NCI-H510A treated with DMSO at 0.1 percent for 48 hours (cell line): ENCODE data around the gene CTSE.

Source experiments
- DNase-seq: peaks from one replicate; lab custom pipeline; 2025; lab: John Stamatoyannopoulos, UW

CTSE gene

DNA sequence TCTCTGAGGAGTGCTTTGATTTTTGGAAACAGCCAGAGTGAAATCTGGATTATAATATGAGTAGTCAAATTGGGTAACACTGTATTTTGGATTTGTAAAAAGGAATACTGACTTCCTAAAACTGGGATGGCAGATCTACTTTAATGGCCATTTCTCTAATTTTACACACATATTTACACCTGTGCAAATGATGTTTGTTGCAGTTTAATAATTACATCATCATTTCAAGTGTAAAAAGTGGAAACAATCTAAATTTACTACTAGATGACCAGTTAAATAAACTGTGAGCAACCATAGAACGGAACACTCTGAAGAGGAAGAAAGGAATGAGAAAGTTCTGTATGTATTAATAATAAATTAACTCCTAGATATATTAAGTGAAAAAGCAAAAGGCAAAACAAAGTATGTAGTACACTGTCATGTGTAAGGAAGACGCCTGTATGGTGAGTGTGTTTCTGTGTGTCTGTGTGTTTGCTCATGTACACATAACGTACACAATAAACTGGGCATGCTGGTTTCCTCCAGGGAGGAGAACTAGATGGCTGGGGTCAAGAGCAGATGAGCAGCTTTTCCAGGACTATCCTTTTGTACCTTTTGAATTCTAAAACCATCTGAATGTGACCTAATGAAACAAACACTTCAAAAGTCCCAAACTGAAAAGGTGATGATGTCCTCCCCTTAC, 26.4 kb upstream of the CTSE start:
- DNase-seq, result no peak

DNA sequence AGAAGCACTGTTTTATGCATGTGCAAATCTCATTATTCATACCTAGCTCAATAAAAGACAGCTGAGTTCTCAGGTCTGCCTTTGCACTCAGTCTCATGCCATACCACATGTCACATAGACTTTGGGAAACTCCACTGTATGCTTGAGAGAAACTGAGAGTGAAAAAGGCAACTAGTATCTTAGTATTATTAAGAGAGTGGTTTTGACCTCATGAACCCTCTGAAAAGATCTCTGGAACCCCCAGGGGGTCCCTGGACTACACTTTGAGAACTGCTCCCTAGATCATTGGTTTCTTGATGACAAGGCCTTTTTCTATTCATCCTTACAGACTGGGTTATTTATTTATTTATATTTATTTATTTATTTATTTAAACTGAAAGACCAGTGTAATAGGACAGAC, 25.6 kb upstream of the CTSE start:
- no peak for DNase-seq

DNA sequence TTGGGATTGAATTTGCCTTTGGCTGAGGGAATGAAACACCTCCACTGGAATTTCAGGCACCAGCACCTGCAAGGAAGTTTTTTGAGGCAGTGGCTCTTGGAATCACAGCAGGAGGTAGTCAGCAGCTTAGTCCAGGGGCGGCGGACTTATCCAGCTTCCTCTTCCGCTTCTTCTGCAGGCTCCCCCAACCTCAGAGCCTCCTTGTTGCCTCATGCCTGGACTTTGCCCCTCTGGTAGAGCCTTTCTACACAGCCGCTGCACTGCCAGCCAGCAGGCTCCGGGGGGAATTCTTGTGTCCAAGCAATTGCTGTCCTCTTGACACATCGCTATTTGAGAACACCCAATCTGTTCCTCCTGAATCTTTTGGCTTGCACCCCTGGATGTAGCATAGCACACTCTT, 24.9 kb upstream of the CTSE start:
- no peak for DNase-seq

DNA sequence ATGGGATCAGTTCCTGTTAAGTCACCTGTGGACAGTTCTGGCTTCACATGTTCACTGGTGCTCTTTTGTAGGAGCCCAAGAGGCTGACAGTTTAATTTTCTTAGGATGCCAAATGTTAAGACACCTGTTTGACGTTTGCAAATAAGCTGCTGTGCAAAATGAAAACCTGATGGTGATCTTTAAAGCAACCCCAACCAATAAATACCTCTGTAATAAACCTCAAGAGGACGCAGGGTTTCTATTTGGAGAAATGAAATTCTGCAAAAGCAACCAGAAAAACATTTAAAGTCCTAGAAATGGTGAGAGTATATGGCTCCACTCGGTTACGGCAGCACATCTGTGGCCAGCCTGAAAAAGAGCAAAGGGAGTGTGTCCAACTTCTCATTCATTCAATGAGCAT, 23.6 kb upstream of the CTSE start:
- no peak for DNase-seq

DNA sequence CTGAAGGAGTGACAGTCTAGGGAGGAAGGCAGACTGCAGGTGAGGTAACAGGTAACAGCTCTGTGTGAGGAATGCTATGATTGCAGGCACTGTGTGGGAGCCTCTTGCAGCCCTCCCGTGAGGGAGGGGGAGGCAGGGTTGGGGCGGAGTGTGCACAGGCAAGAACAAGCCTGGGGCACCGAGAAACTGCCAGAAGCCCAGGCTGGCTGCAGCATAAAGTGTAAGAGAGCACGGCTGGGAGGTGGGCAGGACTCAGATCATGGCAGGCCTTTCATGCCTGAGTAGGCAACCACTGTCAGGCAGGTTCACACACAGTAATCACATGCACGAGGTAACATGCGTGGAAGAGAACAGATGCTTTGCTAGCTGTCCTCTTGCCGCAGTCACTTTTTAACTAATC, 17.9 kb upstream of the CTSE start:
- DNase-seq, result peak; percentile 66

DNA sequence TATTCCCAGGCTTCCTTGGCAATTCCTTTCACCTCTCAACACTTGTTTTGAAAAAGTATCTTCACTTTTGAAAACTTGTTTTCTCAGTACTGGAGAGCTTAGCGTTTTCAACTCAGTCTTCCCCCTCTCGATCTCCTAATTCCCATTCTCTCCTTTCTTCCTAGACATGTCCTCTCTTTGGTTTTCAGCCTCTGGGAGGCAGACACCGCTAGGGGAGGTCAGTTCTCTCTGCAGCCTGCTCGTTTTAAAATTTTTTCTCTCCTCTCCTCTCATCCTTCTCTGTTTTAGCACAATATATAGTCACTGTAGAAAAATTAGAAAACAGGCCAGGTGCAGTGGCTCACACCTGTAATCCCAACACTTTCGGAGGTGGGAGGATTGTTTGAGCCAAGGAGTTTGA, 16.6 kb upstream of the CTSE start:
- DNase-seq, result no peak

DNA sequence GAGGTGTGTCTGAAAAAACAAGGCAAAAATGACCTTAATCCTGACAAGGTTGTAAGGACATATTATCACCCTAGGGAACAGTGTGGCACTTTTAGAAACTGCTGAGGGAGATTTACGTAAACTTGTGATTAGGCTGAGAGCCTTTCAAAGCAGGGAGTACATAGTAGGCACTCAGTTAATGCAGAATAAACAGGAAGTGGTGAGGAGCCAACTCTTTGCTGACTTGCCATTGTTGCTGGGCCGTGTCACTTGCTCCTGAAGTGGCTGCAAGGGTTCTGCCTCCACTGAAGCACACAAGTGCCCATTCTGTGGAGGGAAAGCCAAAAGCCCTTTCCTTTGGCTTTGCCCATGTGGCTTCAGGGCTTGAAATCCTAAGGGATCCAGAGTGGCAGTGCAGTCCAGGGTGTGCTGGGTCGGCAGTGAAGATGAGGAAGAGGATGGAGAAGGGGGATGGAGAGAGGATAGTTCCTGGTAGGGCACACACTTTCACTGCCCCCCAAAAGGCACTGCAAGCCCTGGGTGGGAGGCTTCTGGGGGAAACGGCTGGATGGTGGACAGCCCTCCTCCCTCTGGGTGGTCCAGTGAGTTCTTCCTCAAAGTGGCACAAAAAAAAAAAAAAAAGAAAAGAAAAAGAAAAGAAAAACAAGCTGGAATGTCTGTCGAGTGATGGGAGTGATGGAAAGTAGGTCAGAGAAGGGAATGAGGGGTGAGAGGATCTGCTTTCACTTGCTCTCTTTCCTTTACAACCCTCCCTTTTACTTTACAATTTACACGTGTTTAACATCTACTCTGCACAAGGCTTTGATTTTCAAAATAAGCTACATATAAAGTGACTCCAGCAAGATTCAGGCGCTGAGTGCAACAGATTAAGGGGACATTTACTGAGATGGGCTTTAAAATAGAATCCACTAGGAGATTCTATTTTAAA, 15.6 kb upstream of the CTSE start:
- DNase-seq, result no peak

DNA sequence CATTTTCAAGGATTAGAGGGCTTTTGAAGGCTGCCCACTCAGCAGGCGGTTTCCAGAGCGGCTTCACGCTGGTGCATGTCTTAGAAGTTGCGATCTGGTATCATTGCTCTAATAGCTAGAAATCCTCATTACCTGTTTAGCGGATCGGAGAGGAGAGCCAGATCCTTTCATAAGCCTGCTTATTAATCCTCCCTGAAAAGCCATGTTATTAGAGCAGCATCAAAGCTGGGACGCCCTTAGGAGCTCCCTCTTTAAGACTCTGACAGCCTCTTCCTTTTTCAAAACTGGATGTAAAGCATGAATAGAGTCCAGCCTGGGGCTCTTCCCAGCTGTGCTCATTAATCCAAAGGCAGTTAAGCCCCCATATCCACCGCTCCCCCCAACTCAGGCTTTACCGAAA, 13.9 kb upstream of the CTSE start:
- peak; percentile 28 for DNase-seq

DNA sequence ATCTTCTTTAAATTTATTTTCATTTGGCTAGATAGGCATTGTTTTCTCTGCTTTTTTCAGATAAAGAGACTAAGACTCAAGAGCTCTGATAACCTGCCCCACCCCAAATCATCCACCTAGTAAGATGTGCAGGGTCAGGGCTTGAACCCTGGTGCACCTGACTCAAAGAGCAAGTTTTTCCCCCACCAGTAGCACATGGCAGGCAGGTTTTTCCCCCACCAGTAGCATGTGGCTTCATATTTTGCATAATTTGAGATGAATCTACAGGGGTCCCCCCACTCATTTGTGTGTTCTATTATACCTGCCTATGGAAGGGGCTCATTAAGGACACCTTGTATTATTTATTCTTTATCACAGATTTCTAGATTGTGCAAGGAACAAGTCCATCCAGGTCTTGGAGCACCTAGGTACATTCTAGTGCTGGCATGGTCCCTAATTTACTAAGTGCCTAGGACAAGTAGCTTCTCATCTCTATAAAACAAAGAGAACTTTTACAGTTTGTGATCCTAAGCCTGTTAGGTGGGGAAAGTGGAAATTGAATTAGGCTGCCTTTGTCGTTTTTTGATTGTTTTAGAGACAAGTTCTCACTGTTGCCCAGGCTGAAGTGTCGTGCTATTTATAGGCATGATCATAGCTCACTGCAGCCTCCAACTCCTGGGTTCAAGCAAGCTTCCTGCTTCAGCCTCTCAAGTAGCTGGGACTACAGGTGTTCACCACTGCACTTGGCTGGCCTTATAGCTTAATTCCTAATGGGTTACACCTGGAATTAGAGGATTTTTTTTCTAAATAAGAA, 13.2 kb upstream of the CTSE start:
- peak; percentile 45 for DNase-seq

DNA sequence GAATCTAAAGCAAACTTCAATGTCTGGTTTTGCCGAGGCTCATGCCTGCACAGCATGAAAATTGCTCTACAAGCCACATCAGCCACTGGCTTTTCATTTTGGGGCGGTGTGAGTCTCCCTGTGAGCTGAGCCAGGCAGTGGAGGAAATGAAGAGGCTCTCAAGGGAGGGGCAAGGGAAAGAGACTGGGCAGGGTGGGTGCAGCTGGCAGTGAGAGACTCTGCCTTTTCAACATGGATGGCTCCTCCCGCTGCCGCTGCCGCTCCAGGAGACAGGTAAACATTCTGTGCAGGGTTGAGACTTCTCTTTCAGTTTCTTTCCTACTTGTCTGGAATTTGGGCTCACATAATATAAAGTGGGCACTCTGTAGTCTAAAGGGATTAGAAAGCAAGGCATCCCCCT, 11.3 kb upstream of the CTSE start:
- peak; percentile 89 for DNase-seq

DNA sequence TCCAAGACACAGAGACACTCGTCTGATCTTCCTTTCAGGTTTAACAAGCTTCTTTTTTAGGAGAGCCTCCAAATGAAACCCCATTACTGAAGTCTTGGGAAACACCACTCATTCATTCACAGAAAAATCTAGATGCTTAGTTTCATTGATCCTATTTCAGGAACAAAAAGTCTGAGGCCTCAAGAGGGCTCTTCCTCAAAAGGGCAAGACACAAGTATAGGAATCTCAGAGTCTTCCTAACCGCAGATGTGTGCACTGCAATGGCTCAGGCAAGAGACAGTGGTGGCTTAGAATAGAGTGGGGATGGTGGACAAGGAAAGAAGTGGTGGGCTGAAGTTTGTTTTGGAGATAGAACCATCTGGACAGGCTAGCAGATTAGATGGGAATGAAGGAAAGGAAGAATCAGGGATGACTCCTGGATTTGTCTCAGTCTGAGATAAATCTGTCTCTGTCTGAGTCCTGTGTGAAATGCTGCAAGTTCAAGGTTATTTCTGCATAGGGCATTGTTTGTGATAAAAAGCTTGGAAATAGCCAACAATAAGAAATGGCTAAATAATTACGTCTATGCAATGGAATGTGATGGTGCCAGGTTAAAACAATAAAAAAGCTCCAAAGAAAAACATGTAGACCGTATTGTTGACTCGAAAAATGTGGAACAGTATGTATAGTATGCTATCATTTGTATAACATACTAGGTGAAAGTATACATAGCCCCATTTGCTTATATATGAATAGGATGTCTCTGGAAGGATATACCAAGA, 8.9 kb upstream of the CTSE start:
- no peak for DNase-seq

DNA sequence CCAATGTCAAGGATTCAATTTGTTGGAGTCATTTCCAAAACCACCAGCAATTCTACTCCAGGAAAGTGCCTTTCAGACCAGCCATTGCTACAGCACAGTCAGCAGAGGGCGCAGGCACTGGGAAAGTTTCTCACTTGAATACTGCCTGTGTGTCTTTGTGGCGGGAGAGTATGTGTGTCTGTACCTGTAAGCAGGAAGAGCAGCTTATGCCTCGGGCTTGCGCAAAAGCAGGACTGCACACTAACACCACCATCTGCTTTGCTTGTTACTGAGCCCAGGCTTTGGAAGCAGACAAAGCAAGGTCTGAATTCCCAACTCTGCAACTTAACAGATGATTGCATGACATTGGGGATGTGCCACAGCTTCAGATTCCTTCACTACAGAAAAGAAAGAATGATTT, 7.0 kb upstream of the CTSE start:
- DNase-seq, result peak; percentile 91

DNA sequence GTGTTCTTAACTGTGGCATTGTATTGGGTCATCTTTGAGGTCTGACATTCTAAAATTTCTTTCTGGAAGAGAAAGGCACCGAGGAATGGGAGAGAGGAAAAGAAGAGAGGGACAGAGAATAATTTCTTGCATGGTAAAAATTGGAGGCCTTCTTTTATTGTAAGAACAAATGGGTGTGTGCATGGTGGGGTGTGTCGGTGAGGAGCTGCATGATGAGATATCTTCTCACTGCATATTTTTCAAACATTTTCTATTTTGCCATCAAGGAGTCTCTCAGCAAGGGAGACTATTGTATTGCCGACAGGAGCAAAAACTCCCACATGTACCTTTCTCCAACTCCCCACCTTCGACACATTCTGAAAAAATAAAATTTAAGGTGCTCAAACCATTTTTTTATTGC, 6.5 kb upstream of the CTSE start:
- DNase-seq, result no peak

DNA sequence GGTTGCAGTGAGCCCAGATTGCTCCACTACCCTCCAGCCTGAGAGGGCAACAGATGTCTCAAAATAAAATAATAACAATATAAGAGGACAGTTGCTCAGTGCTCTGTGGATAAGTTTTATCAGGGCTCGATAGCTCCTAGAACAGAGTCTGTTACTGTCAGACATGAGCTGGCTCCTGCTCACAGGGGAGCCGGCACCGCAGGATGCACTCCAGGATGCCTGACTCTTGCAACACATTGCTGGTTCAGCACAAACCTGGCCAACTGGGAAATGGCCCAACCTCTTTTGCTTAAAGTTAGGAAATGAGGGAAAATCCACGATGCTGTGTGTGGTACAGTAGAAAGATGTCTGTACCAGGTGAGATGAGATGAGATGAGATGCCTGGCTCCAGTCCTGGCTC, 5.8 kb upstream of the CTSE start:
- no peak for DNase-seq

DNA sequence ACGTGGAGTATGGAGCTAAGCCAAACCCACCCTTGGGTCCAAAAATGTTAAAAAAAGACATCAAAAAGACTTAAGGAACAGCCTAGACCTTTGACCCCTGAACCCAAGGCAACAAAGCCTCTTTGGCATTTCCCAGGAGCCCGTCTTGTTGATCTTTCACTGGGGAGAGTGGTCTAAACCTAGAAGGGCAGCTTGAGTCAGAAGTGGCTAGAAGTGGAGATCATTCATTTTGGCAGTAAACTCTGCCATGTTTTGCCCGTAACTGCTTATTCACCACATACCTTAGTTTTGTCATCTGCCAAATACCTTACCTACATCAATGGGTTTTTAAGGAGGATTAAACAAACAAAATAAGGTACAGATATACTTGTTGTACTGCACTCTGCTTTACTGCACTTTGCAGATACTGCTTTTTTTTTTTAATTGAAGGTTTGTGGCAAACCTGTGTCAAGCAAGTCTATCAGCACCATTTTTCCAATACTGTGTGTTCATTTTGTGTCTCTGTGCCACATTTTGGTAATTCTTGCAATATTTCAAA, 1.7 kb upstream of the CTSE start:
- no peak for DNase-seq

DNA sequence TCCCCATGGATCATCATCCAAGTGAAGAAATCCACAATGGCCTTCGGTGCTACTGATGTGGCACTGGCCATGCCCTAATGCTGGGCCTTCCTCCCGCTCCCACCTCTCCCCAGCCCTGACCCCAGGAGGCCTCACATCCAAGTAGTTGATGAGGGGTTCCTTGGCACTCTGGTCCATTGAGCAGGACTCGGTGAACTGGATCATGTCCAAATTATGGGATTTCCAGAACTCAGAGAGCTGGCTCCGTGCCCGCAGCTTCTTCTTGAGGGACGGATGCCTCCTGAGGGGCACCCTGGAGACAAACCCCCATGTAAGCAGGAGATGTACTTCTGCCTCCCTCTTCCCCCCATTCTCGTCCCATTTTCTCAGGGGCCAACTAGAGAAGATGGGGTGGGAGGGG, 929 bp downstream of the CTSE start:
- no peak for DNase-seq

DNA sequence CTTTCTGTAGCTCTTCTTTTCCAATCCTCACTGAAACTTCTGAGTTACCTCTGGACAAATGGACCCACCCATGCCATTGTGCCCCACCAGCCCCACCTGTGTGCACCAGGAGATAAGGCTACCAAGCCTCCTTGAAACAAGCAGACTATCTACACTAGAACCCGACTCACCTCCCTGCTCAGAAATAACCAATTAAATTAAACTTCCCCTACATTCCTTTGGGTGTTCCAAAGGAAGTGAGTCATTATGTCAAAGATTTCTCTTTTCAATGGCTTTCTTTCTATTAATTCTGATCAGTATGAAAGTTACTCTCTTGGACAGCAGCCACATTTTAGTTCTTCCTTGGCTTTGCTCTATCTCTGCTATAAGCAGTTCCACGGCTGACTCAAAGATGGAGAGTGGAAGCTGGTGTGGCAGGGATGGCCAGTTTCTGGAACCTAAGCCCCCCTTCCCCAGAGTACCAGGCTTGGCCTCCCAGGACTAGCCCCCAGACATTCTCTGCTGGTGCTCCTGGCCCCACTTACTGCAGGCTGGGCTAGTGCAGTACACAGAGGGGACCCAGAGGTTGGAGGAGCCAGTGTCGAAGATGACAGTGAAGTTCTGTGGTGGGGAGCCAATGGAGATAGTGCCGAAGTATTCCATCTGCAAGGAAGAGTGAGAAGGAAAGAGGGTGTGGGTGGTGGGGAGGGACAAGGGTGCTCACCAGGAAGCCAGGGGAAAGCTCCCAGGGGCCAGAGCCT, 1.9 kb downstream of the CTSE start:
- DNase-seq, result no peak

DNA sequence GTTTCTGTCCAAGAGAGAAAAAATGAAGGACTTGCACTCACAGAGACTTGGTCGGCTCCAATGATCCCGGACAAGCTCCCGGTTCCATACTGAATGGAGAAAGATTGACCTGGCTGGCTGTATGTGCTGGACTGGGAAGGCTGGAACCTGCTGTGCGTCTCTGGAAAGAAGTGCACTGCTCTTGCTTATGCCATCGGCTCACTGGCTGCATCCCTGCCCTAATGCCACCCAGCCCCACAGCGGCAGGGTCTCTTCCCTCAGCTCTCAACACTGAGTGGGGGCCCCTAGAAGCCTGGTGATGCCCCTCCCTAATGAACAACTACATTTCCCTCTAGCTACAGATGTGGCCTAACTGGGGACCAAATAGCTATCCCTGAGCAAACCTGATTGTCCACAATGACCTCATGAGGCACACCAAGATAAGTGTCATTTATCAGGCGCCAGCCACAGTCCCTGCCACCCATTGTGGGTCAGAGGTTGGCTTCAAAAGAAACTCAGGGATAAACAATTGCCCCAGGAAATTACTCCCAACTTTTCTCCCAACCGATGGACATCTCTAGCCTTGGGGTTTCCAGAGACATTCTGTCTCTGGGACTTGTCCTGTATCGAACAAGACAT, 2.6 kb downstream of the CTSE start:
- no peak for DNase-seq

DNA sequence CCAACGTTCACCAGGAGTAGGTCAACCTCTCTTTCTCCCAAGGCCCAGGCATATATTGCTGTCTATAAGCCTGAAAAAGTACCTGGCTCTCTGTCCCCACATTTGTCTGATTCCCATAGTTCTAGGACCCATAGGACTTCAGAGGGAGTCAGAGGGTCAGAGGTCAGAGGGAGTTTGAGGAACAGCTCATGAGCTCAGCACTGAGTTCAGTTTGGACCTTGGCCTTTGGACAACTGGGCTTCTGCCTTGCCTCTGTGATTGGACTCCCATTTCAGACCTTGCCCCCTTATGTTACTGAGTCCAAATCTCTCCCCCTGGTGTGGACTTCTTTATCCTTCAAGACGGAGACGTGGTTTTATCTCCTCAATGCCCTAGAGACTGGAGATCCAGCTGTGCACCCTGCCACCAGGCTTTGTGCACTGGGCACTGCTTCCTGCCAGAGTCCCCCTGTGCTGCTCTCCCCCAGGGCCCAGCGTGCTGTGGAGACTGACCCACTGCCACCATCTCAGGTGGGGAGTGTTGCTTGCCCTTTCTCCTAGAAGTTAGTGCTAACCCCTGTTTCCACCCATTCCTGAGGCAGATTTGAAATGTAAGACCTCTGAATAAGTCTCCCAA, 3.2 kb downstream of the CTSE start:
- no peak for DNase-seq

DNA sequence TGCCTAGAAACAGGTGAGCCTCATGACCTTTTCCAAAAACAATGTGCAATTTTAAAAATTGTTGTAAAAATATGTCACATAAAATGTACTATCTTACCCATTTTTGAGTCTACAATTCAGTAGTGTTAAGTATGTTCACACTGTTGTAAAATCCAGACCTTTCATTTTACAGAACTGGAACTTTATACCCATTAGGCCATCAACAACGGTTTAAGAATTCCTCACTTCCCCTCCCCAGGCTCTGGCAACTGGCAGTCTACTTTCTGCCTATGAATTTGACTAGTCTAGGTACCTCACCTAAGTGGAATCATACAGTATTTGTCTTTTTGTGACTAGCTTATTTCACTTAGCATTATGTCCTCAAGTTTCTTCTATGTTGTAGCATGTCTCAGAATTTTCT, 8.6 kb downstream of the CTSE start:
- DNase-seq, result no peak
